SK-N-MC (cell line): ENCODE measurements around the gene BCL2L13.

Source experiments
- EZH2 ChIP-seq: fragments of 200-600 bp; sonication (generic); IDR thresholded peaks from one replicate; pipeline ENCODE4 v1.6.1; 2017; ENCODE audit warnings: antibody characterized with exemption
- FOXP2 ChIP-seq: optimal IDR thresholded peaks from 2 replicates; pipeline ENCODE3; 2011; ENCODE audit warnings: mild to moderate bottlenecking, moderate library complexity; ENCODE audit not compliant: insufficient read depth; ENCODE audit errors: extremely low read length, control extremely low read depth
- POLR2AphosphoS5 ChIP-seq: IDR thresholded peaks from 2 replicates; pipeline ENCODE4 v1.6.1; 2012; ENCODE audit warnings: mild to moderate bottlenecking, low read depth, low read length, borderline replicate concordance

DNA sequence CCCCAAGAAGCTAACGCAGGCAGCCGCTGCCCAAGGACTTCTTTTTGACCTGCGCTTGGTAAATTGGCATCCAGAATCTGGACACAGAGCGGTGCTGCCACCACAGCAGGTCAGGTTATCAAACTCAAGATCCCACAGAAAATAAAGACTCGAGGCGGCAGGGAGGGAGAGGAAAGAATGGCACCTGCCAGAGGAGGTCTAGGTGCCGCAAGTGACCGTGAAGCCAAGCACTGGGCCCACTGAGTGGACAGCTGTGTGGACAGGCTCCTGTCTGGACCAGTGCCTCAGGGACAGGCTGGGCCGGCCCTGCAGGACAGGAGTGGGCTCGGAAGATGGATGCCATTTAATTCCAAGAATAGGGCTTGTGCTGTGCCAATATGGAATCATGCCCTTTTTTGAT lies 108.4 kb downstream of the BCL2L13 start:
- TF ChIP-seq EZH2 (no peak), POLR2AphosphoS5 (no peak), FOXP2 (no peak)
